B cell (primary cell): ENCODE measurements around the gene PGAM2. TPM values are rescaled to one million over a fixed set of nuclear protein-coding genes. Genes with fewer than 3 reads are reported as not detected.

Experiments used
- ATAC-seq: fragments of 200-7000 bp; cut with Tn5 transposase; one replicate; pipeline ENCODE4 v1.10.0; 2021; ENCODE audit warnings: low read depth, mild to moderate bottlenecking, moderate number of reproducible peaks, moderate library complexity
- CTCF ChIA-PET: fragments of 350-600 bp; sonication (Branson Sonifier 250); formaldehyde crosslinking; loops from one replicate; lab custom pipeline; 2021; ENCODE audit warnings: antibody characterized with exemption, inconsistent platforms; lab: Charles Lee
- POLR2A ChIA-PET: fragments of 350-600 bp; sonication (Branson Sonifier 250); formaldehyde crosslinking; loops from one replicate; lab custom pipeline; 2021; ENCODE audit warnings: antibody characterized with exemption; lab: Charles Lee
- DNase-seq: peaks from one replicate; pipeline ENCODE4 v3.0.0; 2013
- H2AFZ ChIP-seq: 2 replicates; pipeline ENCODE4 v1.6.1; 2012; ENCODE audit warnings: mild to moderate bottlenecking, low read depth, low read length; ENCODE audit not compliant: insufficient read depth, poor library complexity, severe bottlenecking
- H3K27ac ChIP-seq, 2 donors: 1 replicate in 1 of 2; 2 replicates in 1 of 2; pipeline ENCODE4 v1.5.1; 2012 to 2013; ENCODE audit warnings: low read length in 2 of 2, mild to moderate bottlenecking in 2 of 2, moderate library complexity in 1 of 2
- H3K27me3 ChIP-seq, 4 experiments: fragments of 200-600 bp in 1 of 4; sonication (generic) in 1 of 4; replicated peaks in 1 of 4; 1 replicate in 2 of 4; 2 replicates in 2 of 4; pipeline versions ENCODE4 v1.6.1 to v1.7.0; 2013 to 2016; ENCODE audit warnings: low read length in 3 of 4, mild to moderate bottlenecking in 2 of 4, mixed read lengths in 1 of 4, moderate library complexity in 1 of 4; ENCODE audit not compliant: insufficient read depth in 4 of 4, control insufficient read depth in 3 of 4; ENCODE audit errors: control extremely low read depth in 1 of 4
- H3K36me3 ChIP-seq, 2 experiments: replicated peaks in 1 of 2; 1 replicate in 1 of 2; 2 replicates in 1 of 2; pipeline versions ENCODE4 v1.6.1 to v1.7.1; 2013; ENCODE audit warnings: low read length in 1 of 2; ENCODE audit not compliant: insufficient read depth in 2 of 2, control insufficient read depth in 1 of 2; ENCODE audit errors: control extremely low read depth in 1 of 2, extremely low read depth in 1 of 2
- H3K4me1 ChIP-seq, 2 donors: fragments of 200-600 bp in 1 of 2; sonication (generic) in 1 of 2; 1 replicate in 1 of 2; 2 replicates in 1 of 2; pipeline versions ENCODE4 v1.5.1 to v1.6.1; 2013 to 2017; ENCODE audit warnings: low read length in 2 of 2; ENCODE audit not compliant: control insufficient read depth in 2 of 2, insufficient read depth in 2 of 2
- H3K4me2 ChIP-seq: replicated peaks from 2 replicates; pipeline ENCODE3; 2012; ENCODE audit warnings: mild to moderate bottlenecking, low read depth, low read length; ENCODE audit not compliant: poor library complexity, severe bottlenecking
- H3K4me3 ChIP-seq, 5 experiments: fragments of 200-600 bp in 1 of 5; sonication (generic) in 1 of 5; 1 replicate in 3 of 5; 2 replicates in 2 of 5; pipeline versions ENCODE4 v1.5.1 to v1.7.0; 2011 to 2016; ENCODE audit warnings: low read length in 4 of 5, mild to moderate bottlenecking in 4 of 5, low read depth in 2 of 5, control low read depth in 1 of 5, moderate library complexity in 1 of 5; ENCODE audit not compliant: insufficient read depth in 1 of 5; ENCODE audit errors: control extremely low read depth in 1 of 5, extremely low read depth in 1 of 5
- H3K79me2 ChIP-seq: fragments of 200-600 bp; sonication (generic); one replicate; pipeline ENCODE4 v1.6.0; 2016; ENCODE audit warnings: low read length; ENCODE audit not compliant: control insufficient read depth, insufficient read depth
- H3K9ac ChIP-seq: fragments of 200-600 bp; sonication (generic); 2 replicates; pipeline ENCODE4 v1.6.1; 2017; ENCODE audit warnings: mild to moderate bottlenecking, low read length, moderate library complexity
- H3K9me3 ChIP-seq, 3 donors: one replicate each; pipeline versions ENCODE4 v1.6.1 to v1.7.1; 2013; ENCODE audit warnings: low read length in 2 of 3; ENCODE audit not compliant: control insufficient read depth in 2 of 3, insufficient read depth in 1 of 3; ENCODE audit errors: control extremely low read depth in 1 of 3
- H4K20me1 ChIP-seq: 2 replicates; pipeline ENCODE4 v1.6.0; 2012; ENCODE audit warnings: mild to moderate bottlenecking, low read length; ENCODE audit not compliant: insufficient read depth, control insufficient read depth, poor library complexity, severe bottlenecking
- H3K27ac Mint-ChIP-seq: one replicate; pipeline ENCODE4 v1.8.0; 2021; ENCODE audit warnings: mixed read lengths
- H3K27me3 Mint-ChIP-seq: one replicate; pipeline ENCODE4 v1.8.0; 2021; ENCODE audit warnings: mixed read lengths
- H3K4me1 Mint-ChIP-seq: one replicate; pipeline ENCODE4 v1.8.0; 2021; ENCODE audit warnings: mixed read lengths
- H3K4me3 Mint-ChIP-seq: one replicate; pipeline ENCODE4 v1.8.0; 2021; ENCODE audit warnings: mixed read lengths
- H3K9me3 Mint-ChIP-seq: one replicate; pipeline ENCODE4 v1.8.0; 2022; ENCODE audit warnings: mixed read lengths; ENCODE audit not compliant: insufficient read depth
- CTCF ChIP-seq: fragments of 200-600 bp; IDR thresholded peaks from one replicate; pipeline ENCODE4 v1.8.0; 2022; ENCODE audit warnings: antibody characterized with exemption, mild to moderate bottlenecking
- EZH2 ChIP-seq: IDR thresholded peaks from 2 replicates; pipeline ENCODE4 v1.6.1; 2012; ENCODE audit warnings: borderline replicate concordance, low read depth, mild to moderate bottlenecking, moderate library complexity, low read length; ENCODE audit not compliant: insufficient read depth, poor library complexity, severe bottlenecking
- WGBS: methylation state at CpG from one replicate; pipeline ENCODE4 v1.1.5; 2013; ENCODE audit warnings: missing lambda C conversion rate; ENCODE audit not compliant: insufficient coverage; 5-methylcytosine and 5-hydroxymethylcytosine counted together
- intact Hi-C: fragments of 100-400 bp; cut with micrococcal nuclease; formaldehyde crosslinking; loops from one replicate; pipeline ENCODE4 v1.10.0; 2022
- polyA plus RNA-seq: library from polyadenylated mRNA; depleted of rRNA; stranded (reverse); fragments of >200 nt; gene quantifications from 2 replicates; pipeline ENCODE4 v1.2.3, GENCODE V29; 2012
- total RNA-seq, 2 donors: library from RNA; stranded (reverse); fragments of 120-200 nt in 1 of 2; gene quantifications; 1 replicate in 1 of 2; 2 replicates in 1 of 2; pipeline versions ENCODE4 v1.2.3 to v1.2.4, GENCODE V29; 2013 to 2022

PGAM2 gene
- total and polyA plus RNA-seq, 2 donors (not counting 1 experiment from before 2014, with no cell fraction given), result 0.69 to 3.2 TPM

DNA sequence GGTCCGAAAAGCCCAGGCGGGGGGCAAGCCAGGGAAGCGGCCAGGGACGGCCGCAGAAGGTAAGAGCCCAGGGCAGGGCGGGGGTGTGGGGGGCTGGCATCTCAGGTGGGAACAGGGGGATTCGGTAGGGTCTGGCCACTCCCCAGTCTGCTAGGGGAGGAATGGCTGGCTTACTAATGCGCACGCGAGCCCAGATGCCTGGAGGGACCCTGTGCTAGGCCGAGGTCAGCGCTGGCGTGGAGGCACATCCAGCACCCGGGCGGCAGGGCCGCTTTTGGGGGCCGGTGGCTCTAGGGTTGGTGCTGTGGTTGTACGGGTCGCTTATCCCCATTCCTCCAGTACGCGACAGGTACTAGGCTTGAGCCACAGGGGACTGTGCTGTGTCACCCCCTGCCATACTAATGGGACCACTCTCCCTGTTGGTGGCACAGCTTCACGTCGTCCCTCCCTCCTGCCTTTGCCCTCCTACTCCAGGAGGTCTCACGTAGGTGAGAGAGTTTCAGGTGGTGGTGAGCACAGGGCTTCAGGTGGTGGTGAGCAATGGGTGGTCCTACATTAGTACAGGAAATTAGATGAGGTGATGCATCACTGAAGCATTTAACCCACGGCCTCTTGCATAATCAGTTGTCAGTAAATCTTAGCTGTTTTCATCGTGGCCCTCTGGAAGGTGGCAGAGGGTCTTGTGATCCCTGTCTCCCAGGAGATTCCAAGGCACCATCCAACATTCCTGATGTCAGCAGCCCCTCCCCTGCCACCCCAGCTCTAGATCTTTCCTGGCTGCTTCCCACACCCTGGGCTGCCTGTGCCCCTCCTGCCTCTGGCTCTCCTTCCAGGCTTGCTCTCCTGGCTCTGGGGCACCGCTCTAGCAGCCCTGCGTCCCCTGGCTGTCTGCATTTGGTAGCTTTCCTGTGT lies 39.7 kb upstream of the PGAM2 start:
- no peaks in the 10 kb centered on the region for H3K27me3 Mint-ChIP-seq
- Histone ChIP-seq H3K4me1 (peaks cover 37 to 56% of the 10 kb centered on the region in 2 donors), H2AFZ (peak overlapping the region; percentile 87), H3K9me3 (peaks cover 0 to 3% (median 0%) of the 10 kb centered on the region in 3 donors), H3K36me3 (peaks cover 0 to 6% of the 10 kb centered on the region in 2 experiments), H4K20me1 (no peaks in the 10 kb centered on the region), H3K4me2 (peak overlapping the region; percentile 99), H3K27me3 (peaks cover 0 to 11% (median 2%) of the 10 kb centered on the region in 4 experiments), H3K4me3 (peak overlapping the region; percentile 44 to 60 (median 55)), H3K79me2 (peaks cover 9% of the 10 kb centered on the region), H3K9ac (peak overlapping the region; percentile 71), H3K27ac (peak overlapping the region in 1 of 2 donors; percentile 64)
- 39% methylated on average over 15 of the region's 28 CpGs for WGBS
- peak overlapping the region; percentile 76 for H3K27ac Mint-ChIP-seq
- no peak for TF ChIP-seq EZH2
- no peak for TF ChIP-seq CTCF
- H3K9me3 Mint-ChIP-seq, result no peaks in the 10 kb centered on the region
- POLR2A ChIA-PET, result interaction anchor here (0.7 to 1.6 kb wide), 3 partner anchors 18 to 96 kb away, joined by 3 to 7 read pairs (median 5); partner anchors contain the start of gene POLD2
- H3K4me1 Mint-ChIP-seq, result peaks cover 51% of the 10 kb centered on the region
- intact Hi-C loops, result loop anchor here (1.0 kb wide), 1 partner anchor 18 kb away; the partner anchor contains the start of gene POLD2
- CTCF ChIA-PET, result interaction anchor here (0.6 to 1.4 kb wide), 4 partner anchors 18 to 85 kb away, joined by 3 to 6 read pairs (median 4); partner anchors contain the start of gene POLD2
- DNase-seq (peak; percentile 57), ATAC-seq (peak; percentile 32)
- peak overlapping the region; percentile 90 for H3K4me3 Mint-ChIP-seq
